Gastroesophageal sphincter (tissue), 4 donors: ENCODE results near the gene GHRH. TPM values are rescaled to one million over a fixed set of nuclear protein-coding genes. Genes with fewer than 3 reads are reported as not detected.

ENCODE experiments used
- ATAC-seq: fragments of 150-250 bp; one replicate; pipeline ENCODE4 v1.9.1; 2016; ENCODE audit warnings: mild to moderate bottlenecking, moderate library complexity
- H3K27ac ChIP-seq, 4 donors: fragments of 200-600 bp; sonication (generic) in 3 of 4; 1 replicate in 3 of 4; 2 replicates in 1 of 4; pipeline ENCODE4 v1.5.1; 2016 to 2019
- H3K27me3 ChIP-seq: fragments of 200-600 bp; sonication (generic); one replicate; pipeline ENCODE4 v1.5.1; 2019
- H3K36me3 ChIP-seq, 2 donors: fragments of 200-600 bp; sonication (generic); one replicate each; pipeline ENCODE4 v1.5.1; 2019; ENCODE audit warnings: control low read depth in 1 of 2
- H3K4me1 ChIP-seq, 3 donors: fragments of 200-600 bp; sonication (generic); 1 replicate in 2 of 3; 2 replicates in 1 of 3; pipeline ENCODE4 v1.5.1; 2016 to 2019; ENCODE audit warnings: control low read depth in 2 of 3
- H3K4me3 ChIP-seq, 2 donors: fragments of 200-600 bp; sonication (generic); one replicate each; pipeline ENCODE4 v1.5.1; 2019; ENCODE audit warnings: mild to moderate bottlenecking in 1 of 2, moderate library complexity in 1 of 2
- H3K9me3 ChIP-seq, 3 donors: fragments of 200-600 bp; sonication (generic); one replicate each; pipeline ENCODE4 v1.5.1; 2017 to 2019; ENCODE audit warnings: control low read depth in 2 of 3
- EP300 ChIP-seq: sonication (generic); formaldehyde crosslinking; IDR thresholded peaks from one replicate; pipeline ENCODE4 v1.6.1; 2017; ENCODE audit warnings: antibody characterized with exemption, mild to moderate bottlenecking
- POLR2A ChIP-seq, 2 donors: fragments of 450-650 bp; IDR thresholded peaks; one replicate each; pipeline ENCODE4 v1.6.1; 2017; ENCODE audit warnings: antibody characterized with exemption in 2 of 2, mild to moderate bottlenecking in 2 of 2, moderate library complexity in 1 of 2
- POLR2AphosphoS5 ChIP-seq: sonication (generic); formaldehyde crosslinking; IDR thresholded peaks from one replicate; pipeline ENCODE4 v1.6.1; 2017; ENCODE audit warnings: antibody characterized with exemption
- WGBS, 2 donors: methylation state at CpG; one replicate each; pipeline ENCODE4 v1.1.5; 2018; ENCODE audit warnings: low coverage in 1 of 2; 5-methylcytosine and 5-hydroxymethylcytosine counted together
- total RNA-seq, 4 donors: library from RNA; depleted of rRNA; stranded (reverse); fragments of >200 nt; gene quantifications; one replicate each; pipeline ENCODE4 v1.1.0, GENCODE V29; 2016
- TF ChIP-seq, protein P1 (sequence below), 4 experiments: fragments of 200-600 bp in 2 of 4; fragments of 450-650 bp in 2 of 4; sonication (generic) in 1 of 4; IDR thresholded peaks; one replicate each; pipeline ENCODE4 v1.5.1; 2017 to 2019; ENCODE audit warnings: antibody characterized with exemption in 4 of 4, mild to moderate bottlenecking in 2 of 4, moderate library complexity in 2 of 4

Gene GHRH
- total RNA-seq, 4 donors from 2014 or later, result not detected

DNA sequence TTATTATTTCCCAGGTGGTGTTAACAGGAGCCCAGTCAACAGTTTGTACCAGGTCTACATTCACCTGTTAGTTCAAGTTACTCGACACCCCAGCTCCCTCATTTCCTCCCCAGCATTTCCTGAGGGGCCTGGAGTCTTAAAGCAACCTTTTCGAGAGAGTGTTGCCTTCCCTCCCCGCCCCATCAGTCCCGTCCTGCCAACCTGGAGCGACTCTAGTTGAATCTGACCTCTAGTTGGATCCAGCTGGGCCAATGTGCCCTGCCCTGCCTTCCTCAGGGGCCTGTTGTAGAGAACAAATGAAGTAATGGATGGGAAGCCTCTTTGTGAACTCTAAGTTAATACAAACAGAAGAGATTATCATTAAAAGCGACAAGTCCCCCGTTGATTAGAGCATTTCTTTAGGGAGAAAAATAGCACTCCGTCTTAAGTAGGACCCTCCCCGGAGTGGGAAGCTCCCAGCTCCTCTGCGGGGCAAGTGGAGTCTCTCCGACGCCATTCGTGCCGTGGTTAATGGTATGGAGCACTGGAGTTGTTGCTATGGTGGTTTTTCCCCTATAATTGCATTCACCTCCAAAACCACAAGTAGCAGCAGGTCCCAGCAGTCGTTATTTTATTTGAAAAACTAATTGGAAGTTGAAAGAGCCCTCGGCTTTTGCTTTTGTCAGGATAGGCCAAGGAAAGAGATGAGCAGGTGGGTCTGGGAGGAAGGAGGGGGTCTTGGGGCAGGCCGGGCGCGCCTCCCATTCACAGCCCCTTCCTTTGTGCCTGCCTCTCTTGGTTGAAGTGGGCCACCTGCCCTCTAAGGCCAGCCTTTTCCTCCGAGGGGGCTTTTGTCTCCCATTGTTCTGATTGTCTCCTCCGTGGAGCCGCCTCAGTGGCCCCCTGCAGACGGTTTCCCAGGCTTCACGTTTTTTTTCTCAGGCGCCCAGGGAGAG is 16.1 kb downstream of the GHRH start:
- no peak for ATAC-seq
- Histone ChIP-seq H3K9me3 (no peaks in the 10 kb centered on the region), H3K4me3 (no peak overlapping the region), H3K27me3 (no peaks in the 10 kb centered on the region), H3K36me3 (peaks cover 0 to 33% of the 10 kb centered on the region in 2 donors), H3K27ac (no peak overlapping the region), H3K4me1 (peaks cover 0 to 39% (median 7%) of the 10 kb centered on the region in 3 donors)
- TF ChIP-seq POLR2AphosphoS5 (no peak), POLR2A (IDR thresholded peaks at IDR 0.05) (no peak), EP300 (no peak)
- TF ChIP-seq, protein P1, sequence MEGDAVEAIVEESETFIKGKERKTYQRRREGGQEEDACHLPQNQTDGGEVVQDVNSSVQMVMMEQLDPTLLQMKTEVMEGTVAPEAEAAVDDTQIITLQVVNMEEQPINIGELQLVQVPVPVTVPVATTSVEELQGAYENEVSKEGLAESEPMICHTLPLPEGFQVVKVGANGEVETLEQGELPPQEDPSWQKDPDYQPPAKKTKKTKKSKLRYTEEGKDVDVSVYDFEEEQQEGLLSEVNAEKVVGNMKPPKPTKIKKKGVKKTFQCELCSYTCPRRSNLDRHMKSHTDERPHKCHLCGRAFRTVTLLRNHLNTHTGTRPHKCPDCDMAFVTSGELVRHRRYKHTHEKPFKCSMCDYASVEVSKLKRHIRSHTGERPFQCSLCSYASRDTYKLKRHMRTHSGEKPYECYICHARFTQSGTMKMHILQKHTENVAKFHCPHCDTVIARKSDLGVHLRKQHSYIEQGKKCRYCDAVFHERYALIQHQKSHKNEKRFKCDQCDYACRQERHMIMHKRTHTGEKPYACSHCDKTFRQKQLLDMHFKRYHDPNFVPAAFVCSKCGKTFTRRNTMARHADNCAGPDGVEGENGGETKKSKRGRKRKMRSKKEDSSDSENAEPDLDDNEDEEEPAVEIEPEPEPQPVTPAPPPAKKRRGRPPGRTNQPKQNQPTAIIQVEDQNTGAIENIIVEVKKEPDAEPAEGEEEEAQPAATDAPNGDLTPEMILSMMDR (IDR thresholded peaks at IDR 0.05), result no peak
- WGBS, 2 donors, result 83% methylated on average over 8 to 13 of the region's 25 CpGs

GRCh38 chr20:37244572-37244957 is 17.0 kb downstream of the GHRH start:
- Histone ChIP-seq H3K27ac (peak overlapping the region in 1 of 4 donors; percentile 46), H3K27me3 (no peaks in the 10 kb centered on the region), H3K4me3 (no peak overlapping the region), H3K36me3 (peaks cover 0 to 42% of the 10 kb centered on the region in 2 donors), H3K9me3 (no peaks in the 10 kb centered on the region), H3K4me1 (peaks cover 0 to 47% (median 7%) of the 10 kb centered on the region in 3 donors)
- no peak for ATAC-seq
- TF ChIP-seq EP300, result no peak
- TF ChIP-seq, protein P1 (IDR thresholded peaks at IDR 0.05), result no peak
- TF ChIP-seq POLR2AphosphoS5, result no peak
- no peak for TF ChIP-seq POLR2A (IDR thresholded peaks at IDR 0.05)
- WGBS, 2 donors, result 33% methylated on average over 2 of the region's 5 CpGs; no CpG with 5 or more reads in 1 of the 2 donors

DNA sequence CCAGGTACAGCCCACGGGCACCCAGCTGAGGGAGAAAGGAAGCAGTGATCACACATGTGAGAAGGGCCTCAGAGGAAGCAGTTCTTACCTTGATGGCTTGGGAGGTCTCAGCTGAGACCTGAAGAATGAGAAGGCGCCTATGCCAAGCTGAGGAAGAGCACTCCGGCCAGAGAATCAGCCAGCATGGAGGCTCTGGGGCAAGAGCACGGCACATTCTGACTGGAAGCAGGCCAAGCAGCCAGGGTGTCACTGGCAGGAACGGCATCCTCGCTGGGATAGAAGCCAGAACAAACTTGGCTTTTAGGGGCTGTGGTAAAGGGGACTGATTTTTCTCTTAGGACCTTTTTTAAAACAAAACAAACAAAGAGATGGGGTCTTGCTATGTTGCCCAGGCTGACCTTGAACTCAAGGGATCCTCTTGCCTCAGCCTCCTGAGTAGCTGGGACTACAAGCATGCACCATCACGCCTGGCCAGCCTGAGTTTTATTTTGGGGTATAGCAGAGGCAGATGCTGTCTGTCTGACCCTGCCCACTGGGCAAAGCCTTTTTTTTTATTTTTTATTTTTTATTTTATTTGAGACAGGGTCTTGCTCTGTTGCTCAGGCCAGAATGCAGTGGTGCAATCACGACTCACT is 17.6 kb downstream of the GHRH start:
- ATAC-seq, result peak; percentile 41
- Histone ChIP-seq H3K4me1 (peaks cover 0 to 50% (median 9%) of the 10 kb centered on the region in 3 donors), H3K9me3 (no peaks in the 10 kb centered on the region), H3K36me3 (peaks cover 0 to 47% of the 10 kb centered on the region in 2 donors), H3K27me3 (no peaks in the 10 kb centered on the region), H3K4me3 (no peak overlapping the region), H3K27ac (peak overlapping the region in 3 of 4 donors; percentile 46 to 58 (median 56))
- 34 to 44% methylated on average over 3 to 6 of the region's 8 CpGs for WGBS, 2 donors
- TF ChIP-seq POLR2AphosphoS5, result peak; percentile 40
- no peak for TF ChIP-seq EP300
- TF ChIP-seq POLR2A (IDR thresholded peaks at IDR 0.05), result no peak
- TF ChIP-seq, protein P1 (IDR thresholded peaks at IDR 0.05), result no peak

DNA sequence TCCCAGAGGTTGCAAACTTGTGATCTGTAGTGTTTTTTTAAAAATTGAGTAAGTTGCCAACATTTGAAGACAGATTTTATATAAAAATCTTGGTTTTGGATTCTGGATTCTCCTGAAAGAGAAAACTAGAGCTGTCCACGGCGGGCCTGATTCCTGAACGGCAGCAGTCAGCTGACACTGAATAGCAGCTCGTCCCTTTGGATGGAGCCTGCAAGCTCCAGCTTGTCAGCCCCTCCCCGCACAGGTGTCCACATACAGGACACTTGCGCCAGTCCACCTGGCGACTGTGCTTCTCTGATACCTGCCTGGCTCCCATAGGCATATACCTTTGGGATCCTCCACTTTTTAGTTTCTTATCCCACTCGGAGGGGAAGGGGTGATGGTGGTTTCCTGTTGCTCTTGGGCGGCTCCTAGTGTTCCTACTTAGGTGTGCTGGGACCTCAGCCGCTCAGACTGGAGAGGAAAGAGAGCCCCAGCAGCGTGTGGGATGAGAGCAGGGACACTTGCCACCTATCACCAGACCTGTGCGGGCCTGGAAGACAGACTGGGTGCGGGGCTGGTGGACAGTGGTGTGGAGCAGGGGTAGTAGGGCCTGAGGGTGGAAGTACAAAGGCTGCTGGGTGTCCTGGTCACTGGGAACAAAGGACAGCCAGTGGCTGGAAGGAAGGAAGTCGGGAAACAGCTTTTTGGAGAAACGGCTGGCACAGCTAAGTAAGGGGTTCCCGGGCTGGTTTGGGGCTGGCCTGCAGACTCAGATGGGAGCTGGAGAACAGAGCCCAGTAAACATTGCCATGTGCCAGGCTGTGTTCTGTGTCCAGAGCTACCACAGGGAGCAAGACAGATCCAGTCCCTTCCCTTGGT is 18.3 kb downstream of the GHRH start:
- Histone ChIP-seq H3K4me3 (no peak overlapping the region), H3K9me3 (no peaks in the 10 kb centered on the region), H3K27me3 (no peaks in the 10 kb centered on the region), H3K4me1 (peaks cover 0 to 57% (median 15%) of the 10 kb centered on the region in 3 donors), H3K27ac (peak overlapping the region in 3 of 4 donors; percentile 46 to 58 (median 56)), H3K36me3 (peaks cover 0 to 55% of the 10 kb centered on the region in 2 donors)
- TF ChIP-seq, protein P1 (IDR thresholded peaks at IDR 0.05), result no peak
- TF ChIP-seq POLR2A (IDR thresholded peaks at IDR 0.05) (peak in 1 of 2 donors; percentile 14), POLR2AphosphoS5 (no peak)
- peak; percentile 28 for ATAC-seq
- 70 to 92% methylated on average over 7 to 12 of the region's 16 CpGs for WGBS, 2 donors
